GM19025 (cell line): ENCODE results near the gene XRCC5.

Experiments
- ATAC-seq: cut with Tn5 transposase; IDR thresholded peaks from one replicate; pipeline ENCODE4 v1.9.1; 2021; ENCODE audit warnings: mild to moderate bottlenecking, low read depth, moderate library complexity; ENCODE audit not compliant: unreplicated experiment

The XRCC5 gene

GRCh38 chr2:216147172-216148131 lies 38.3 kb downstream of the XRCC5 start:
- ATAC-seq, result no peak

DNA sequence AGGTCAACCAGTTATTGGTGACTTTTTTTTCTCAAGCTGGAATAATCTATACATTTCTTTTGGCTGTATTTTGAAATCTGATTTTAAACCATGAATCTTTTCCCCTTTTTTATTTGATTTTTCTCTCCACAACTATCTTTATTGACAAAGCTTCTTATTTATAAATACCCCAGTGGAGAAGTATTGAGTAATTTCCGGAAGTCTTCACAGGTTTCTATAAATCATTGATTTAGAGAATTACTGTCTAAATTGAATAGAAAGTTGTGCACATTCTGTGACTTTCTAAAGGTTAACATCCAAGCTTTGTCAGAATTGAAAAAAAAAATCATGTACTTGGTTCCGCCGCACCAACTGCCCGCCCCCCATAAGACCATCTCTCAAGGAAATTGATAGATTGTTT lies 39.8 kb downstream of the XRCC5 start:
- ATAC-seq, result no peak

GRCh38 chr2:216149741-216150140 lies 40.6 kb downstream of the XRCC5 start:
- ATAC-seq, result no peak

- ATAC-seq, result no peak
Measured at GRCh38 chr2:216151313-216152025, 42.3 kb downstream of the XRCC5 start.

DNA sequence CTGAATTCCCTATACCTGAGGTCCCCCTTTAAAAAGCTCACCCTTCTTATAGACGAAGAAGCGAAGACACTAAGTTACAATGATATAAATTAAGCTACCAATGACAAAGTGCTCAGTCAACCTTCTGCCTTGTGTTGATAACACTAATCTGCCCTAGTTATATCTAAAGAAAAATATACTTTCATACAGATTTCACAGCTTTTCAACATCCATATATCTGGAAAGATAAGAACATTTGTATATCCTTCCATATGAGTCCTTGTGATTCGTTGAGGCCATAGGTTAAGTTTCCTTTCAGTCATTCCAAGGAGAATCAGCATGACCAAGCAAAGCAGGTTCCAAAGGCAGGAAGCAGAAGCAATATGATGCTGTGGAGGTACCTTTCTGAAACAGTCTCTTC lies 46.8 kb downstream of the XRCC5 start:
- ATAC-seq, result no peak

DNA sequence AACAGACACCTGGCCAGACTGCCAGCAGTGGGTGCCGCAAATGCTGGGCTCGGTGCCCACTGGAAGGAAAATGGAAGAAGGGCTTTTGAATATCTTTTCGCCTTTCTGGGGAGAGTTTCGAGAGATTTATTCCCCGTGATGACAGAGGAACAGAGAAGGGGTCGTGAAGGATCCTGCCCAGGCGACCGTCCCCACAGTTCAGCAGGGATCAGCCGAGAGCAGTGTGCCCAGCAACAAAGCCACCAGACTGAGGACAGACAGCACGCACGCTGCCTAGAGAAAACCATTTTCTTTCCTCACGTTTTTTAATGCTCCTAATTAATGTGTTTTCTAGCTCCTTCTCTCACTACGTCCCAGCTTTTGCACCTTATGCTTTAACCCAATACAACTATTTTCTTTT lies 47.7 kb downstream of the XRCC5 start:
- ATAC-seq, result no peak

DNA sequence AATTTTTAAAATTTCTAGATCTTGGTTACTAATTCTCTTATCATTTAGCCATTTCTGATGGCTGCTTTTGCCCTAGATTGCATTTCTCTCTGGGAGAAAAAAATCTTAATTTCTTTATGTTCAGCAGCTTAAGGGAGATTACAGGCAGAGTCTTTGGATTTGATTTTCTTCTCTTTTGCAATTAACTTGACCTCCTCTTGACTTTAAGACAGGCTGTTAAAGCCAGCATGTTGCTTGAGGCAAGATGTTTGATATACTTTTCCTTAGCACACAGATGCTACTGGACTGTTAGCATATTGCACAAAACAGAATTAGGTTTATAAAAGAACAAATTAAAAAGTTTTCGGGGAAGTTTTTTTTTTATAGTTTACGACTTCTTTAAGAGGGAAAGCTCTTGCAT lies 50.0 kb downstream of the XRCC5 start:
- no peak for ATAC-seq

GRCh38 chr2:216159646-216160045 lies 50.5 kb downstream of the XRCC5 start:
- ATAC-seq, result no peak

DNA sequence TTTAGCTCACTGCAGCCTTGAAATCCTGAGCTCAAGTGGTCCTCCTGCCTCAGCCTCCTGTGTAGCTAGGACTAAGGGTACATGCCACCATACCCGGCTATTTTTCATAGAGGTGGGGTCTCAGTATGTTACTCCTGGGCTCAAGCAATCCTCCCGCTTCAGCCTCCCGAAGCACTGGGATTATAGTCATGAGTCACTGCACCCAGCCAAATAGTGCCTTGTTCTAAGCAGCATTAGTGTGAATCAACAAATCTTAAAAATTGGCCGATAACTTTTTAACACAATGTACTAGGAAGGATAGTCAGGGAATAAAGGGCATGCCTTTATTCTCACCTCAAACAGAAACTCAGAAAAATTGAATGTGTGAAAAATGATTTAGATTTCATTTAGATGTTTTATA lies 51.6 kb downstream of the XRCC5 start:
- ATAC-seq, result no peak

DNA sequence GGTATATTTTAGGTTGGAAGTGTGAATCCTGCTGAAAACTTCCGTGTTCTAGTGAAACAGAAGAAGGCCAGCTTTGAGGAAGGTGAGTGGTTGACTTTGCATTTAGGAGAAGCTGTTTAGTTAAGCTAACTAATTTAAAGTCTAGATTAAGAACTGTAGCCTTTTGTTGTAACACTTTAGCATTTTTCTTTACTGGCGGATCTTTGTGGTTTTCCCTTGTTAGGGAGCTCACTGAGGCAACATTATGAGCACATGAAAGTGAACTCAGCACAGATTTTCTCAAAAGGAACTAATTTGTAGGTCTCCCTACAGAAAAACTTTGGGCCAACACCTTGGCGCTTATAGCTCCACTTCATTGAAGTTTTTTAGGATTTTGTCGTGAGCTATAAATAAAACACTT lies 52.8 kb downstream of the XRCC5 start:
- no peak for ATAC-seq

GRCh38 chr2:216163518-216163917 lies 54.4 kb downstream of the XRCC5 start:
- ATAC-seq, result no peak

DNA sequence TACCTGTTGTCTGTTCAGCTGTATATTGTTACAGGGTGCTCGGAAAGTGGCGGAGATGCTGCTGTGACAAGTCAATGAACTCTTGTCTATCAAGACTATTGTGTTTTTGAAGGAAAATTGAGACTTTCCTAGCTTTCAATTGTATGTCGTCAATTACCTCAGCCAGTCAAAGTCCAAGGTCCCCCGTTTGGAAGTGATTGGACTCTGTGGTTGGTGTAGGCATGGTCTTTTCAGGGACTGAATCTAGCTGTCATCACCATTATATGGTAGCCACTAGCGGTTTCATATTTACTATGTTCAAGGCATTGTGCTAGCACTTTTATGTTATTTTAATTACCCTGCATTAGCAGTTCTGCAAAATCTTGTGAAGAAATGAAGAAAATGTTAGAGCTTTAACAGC lies 54.9 kb downstream of the XRCC5 start:
- no peak for ATAC-seq

DNA sequence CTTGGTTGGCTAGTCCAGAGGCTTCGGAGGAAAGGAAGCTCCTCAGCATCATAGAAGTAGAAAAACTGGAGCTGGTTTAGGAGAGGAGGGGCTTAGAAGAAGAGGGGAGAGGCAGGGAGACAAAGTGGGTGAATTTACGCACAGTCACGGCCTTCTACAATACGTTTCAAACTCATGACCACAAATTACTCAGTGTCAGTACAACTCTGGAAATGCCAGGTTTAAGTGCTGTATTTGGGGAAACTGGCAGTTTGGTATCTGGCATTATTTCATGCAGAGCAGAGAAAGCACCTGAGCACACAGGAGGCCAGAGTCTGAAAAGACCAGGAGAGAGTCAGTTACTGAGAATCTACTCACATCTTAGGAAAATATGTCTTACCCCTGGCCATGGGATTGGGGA lies 55.4 kb downstream of the XRCC5 start:
- no peak for ATAC-seq

- ATAC-seq, result no peak
Measured at GRCh38 chr2:216165711-216166110, 56.6 kb downstream of the XRCC5 start.

GRCh38 chr2:216169087-216169486 lies 59.9 kb downstream of the XRCC5 start:
- no peak for ATAC-seq

- ATAC-seq, result no peak
Measured at GRCh38 chr2:216170076-216170763, 61.1 kb downstream of the XRCC5 start.

DNA sequence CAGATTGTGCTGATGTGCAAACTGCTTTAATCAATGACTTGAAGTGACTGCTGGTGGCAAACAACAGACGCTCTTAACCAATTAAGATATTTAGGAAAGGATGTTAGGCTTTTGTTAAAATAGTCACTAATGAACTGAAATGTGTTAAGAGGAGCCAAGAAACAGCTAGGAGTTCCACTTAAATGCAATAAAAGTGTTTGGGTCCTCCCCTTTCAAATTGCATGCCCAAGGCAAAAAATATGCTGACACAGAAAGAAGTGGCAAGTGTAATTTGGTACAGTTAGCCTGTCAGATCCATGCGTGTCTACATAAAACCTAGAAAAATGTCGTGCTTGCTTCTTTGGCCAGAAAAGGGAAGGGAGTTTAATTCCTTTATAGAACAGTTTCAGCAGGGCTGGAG lies 61.9 kb downstream of the XRCC5 start:
- no peak for ATAC-seq

DNA sequence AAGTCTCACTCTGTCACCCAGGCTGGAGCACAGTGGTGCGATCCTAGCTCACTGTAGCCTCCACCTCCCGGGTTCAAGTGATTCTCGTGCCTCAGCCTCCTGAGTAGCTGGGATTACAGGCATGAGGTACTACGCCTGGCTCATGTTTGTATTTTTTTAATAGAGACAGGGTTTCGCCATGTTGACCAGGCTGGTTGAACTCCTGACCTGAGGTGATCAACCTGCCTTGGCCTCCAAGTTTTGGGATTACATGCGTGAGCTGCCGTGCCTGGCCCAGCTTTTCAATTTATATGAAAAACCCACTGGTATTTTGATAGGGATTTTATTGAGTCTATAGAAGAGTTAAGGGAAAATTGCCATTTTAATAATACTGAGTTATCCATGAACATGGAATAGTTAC lies 63.3 kb downstream of the XRCC5 start:
- ATAC-seq, result no peak

GRCh38 chr2:216179015-216179414 lies 69.9 kb downstream of the XRCC5 start:
- ATAC-seq, result no peak

GRCh38 chr2:216181351-216181750 lies 72.2 kb downstream of the XRCC5 start:
- ATAC-seq, result no peak

GRCh38 chr2:216181953-216182461 lies 72.9 kb downstream of the XRCC5 start:
- no peak for ATAC-seq
